ENCODE measurements around the gene CNNM4.
A peak's percentile ranks its signal among the peaks of the same experiment; 100 is the strongest.

Gene CNNM4

GRCh38 chr2:96802721-96803120, 42.0 kb downstream of the CNNM4 start:
- TF ChIP-seq CTCF (conservative IDR thresholded peaks at IDR 0.05): no peak
- no peak overlapping the region for H3K27ac ChIP-seq

GRCh38 chr2:96804986-96805385, 44.3 kb downstream of the CNNM4 start:
- TF ChIP-seq CTCF (conservative IDR thresholded peaks at IDR 0.05): no peak
- H3K27ac ChIP-seq: peak overlapping the region; percentile 9; the same call in 1 of the 2 replicates

- peak overlapping the region; percentile 71 for H3K27ac ChIP-seq
Measured at GRCh38 chr2:96805946-96806345, 45.2 kb downstream of the CNNM4 start.

GRCh38 chr2:96806468-96807126, 45.9 kb downstream of the CNNM4 start:
- H3K27ac ChIP-seq: peak overlapping the region; percentile 71
- no peak for TF ChIP-seq CTCF (conservative IDR thresholded peaks at IDR 0.05)

- H3K27ac ChIP-seq: peak overlapping the region; percentile 71
- TF ChIP-seq CTCF (conservative IDR thresholded peaks at IDR 0.05): no peak
Measured at GRCh38 chr2:96807127-96807471, 46.4 kb downstream of the CNNM4 start.

- H3K27ac ChIP-seq: peak overlapping the region; percentile 71
- TF ChIP-seq CTCF (conservative IDR thresholded peaks at IDR 0.05): no peak
Measured at GRCh38 chr2:96808176-96808837, 47.6 kb downstream of the CNNM4 start.

GRCh38 chr2:96809216-96809882, 48.6 kb downstream of the CNNM4 start:
- no peak for TF ChIP-seq CTCF (conservative IDR thresholded peaks at IDR 0.05)
- peak overlapping the region; percentile 71 for H3K27ac ChIP-seq

Measured in VCaP (cell line).